RWPE2 (cell line): ENCODE data around the gene AKAP11.

Source experiments
- ATAC-seq: fragments of 200-7000 bp; cut with Tn5 transposase; 3 replicates; pipeline ENCODE4 v1.9.1; 2021; ENCODE audit warnings: low read depth
- DNase-seq: peaks from one replicate; pipeline ENCODE4 v3.0.0-alpha.2; 2020; ENCODE audit warnings: low spot score
- H3K27ac ChIP-seq: fragments of 450-650 bp; 2 replicates; pipeline ENCODE4 v1.5.1; 2017; ENCODE audit warnings: mild to moderate bottlenecking; ENCODE audit not compliant: poor library complexity, severe bottlenecking
- H3K27me3 ChIP-seq: fragments of 250-450 bp; sonication (Bioruptor Pico); 2 replicates; pipeline ENCODE4 v1.5.1; 2021; ENCODE audit warnings: mild to moderate bottlenecking, moderate library complexity; ENCODE audit not compliant: insufficient read depth, poor library complexity, severe bottlenecking
- H3K36me3 ChIP-seq: fragments of 250-450 bp; sonication (Bioruptor Pico); 2 replicates; pipeline ENCODE4 v1.5.1; 2020; ENCODE audit warnings: low read depth, mild to moderate bottlenecking, moderate library complexity
- H3K4me1 ChIP-seq: fragments of 250-450 bp; sonication (Bioruptor Pico); 2 replicates; pipeline ENCODE4 v1.5.1; 2021; ENCODE audit warnings: mild to moderate bottlenecking, moderate library complexity; ENCODE audit not compliant: insufficient read depth, poor library complexity, severe bottlenecking
- H3K4me3 ChIP-seq: fragments of 250-450 bp; sonication (Bioruptor Pico); 2 replicates; pipeline ENCODE4 v1.5.1; 2021; ENCODE audit warnings: mild to moderate bottlenecking, moderate library complexity; ENCODE audit not compliant: severe bottlenecking
- H3K9me3 ChIP-seq: fragments of 250-450 bp; sonication (Bioruptor Pico); 2 replicates; pipeline ENCODE4 v1.5.1; 2021; ENCODE audit warnings: mild to moderate bottlenecking, moderate library complexity; ENCODE audit not compliant: severe bottlenecking
- TF ChIP-seq, protein P1 (sequence below): fragments of 450-650 bp; IDR thresholded peaks from one replicate; pipeline ENCODE4 v1.5.1; 2017; ENCODE audit warnings: mild to moderate bottlenecking, moderate library complexity; ENCODE audit not compliant: poor library complexity, severe bottlenecking

Gene AKAP11

DNA sequence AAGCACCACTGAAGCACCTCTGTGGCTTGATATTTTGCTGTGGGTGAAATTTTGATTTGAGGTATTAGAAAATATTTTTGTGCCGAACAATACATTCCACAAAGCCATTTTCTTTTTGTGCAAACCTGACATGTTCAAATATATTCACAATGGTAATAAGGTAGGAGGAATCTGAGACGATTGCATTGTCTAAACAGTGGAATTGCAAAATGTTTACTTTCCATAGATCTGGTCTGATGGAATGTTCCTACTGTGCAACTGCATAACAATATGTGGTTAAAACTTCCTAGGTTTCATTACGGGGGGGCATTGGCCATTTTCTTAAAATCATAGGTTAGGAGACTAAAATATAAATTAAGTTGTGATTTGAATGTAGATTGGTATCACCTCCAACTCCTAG is 42.7 kb upstream of the AKAP11 start:
- TF ChIP-seq, protein P1, sequence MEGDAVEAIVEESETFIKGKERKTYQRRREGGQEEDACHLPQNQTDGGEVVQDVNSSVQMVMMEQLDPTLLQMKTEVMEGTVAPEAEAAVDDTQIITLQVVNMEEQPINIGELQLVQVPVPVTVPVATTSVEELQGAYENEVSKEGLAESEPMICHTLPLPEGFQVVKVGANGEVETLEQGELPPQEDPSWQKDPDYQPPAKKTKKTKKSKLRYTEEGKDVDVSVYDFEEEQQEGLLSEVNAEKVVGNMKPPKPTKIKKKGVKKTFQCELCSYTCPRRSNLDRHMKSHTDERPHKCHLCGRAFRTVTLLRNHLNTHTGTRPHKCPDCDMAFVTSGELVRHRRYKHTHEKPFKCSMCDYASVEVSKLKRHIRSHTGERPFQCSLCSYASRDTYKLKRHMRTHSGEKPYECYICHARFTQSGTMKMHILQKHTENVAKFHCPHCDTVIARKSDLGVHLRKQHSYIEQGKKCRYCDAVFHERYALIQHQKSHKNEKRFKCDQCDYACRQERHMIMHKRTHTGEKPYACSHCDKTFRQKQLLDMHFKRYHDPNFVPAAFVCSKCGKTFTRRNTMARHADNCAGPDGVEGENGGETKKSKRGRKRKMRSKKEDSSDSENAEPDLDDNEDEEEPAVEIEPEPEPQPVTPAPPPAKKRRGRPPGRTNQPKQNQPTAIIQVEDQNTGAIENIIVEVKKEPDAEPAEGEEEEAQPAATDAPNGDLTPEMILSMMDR, result no peak
- Histone ChIP-seq H3K9me3 (no peaks in the 10 kb centered on the region), H3K27ac (no peak overlapping the region), H3K4me3 (no peak overlapping the region), H3K36me3 (peaks cover 38% of the 10 kb centered on the region), H3K27me3 (no peaks in the 10 kb centered on the region), H3K4me1 (peaks cover 9% of the 10 kb centered on the region)
- ATAC-seq (peak; percentile 49; the same call in 2 of the 3 replicates), DNase-seq (no peak)

DNA sequence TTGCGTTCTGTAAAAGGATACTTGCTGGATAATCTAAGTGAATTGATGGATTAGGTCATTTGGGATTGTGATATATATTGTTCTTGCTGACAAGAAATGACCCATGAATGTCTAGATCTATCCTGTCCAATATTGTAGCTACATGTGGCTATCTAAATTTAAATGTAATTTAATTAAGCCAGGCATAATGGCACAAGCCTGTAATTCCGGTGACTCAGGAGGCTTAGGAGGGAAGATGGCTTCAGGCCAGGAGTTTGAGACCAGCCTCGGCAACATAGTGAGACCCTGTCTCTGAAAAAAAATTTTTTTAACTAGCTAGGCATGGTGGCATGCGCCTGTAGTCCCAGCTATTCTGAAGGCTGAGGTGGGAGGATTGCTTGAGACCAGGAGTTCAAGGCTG is 39.3 kb upstream of the AKAP11 start:
- TF ChIP-seq, protein P1, result no peak
- Histone ChIP-seq H3K9me3 (no peaks in the 10 kb centered on the region), H3K36me3 (peaks cover 29% of the 10 kb centered on the region), H3K4me1 (peaks cover 9% of the 10 kb centered on the region), H3K27me3 (no peaks in the 10 kb centered on the region), H3K4me3 (no peak overlapping the region), H3K27ac (no peak overlapping the region)
- DNase-seq, result no peak
- ATAC-seq, result no peak

DNA sequence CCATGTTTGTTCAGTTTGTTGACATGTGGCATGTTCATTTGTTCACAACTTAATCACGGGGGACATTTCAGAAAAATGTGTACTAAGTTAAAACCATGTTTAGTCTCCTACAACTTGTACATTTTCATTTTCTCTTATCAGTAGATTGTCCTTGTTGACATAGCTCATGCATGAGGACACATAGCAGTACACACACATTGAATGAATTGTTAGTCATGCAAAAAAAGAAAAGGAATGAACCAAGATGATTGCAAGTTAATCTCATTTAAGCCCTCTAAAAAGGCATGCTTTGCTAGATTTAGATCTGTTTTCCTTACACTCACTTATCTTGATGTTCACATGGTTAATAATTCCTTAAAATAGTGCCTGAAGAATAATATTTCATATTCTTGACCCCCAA is 38.2 kb upstream of the AKAP11 start:
- H3K27ac ChIP-seq, result no peak overlapping the region
- no peak overlapping the region for H3K4me3 ChIP-seq
- no peaks in the 10 kb centered on the region for H3K27me3 ChIP-seq
- TF ChIP-seq, protein P1, result no peak
- no peak for ATAC-seq
- no peak for DNase-seq
- H3K4me1 ChIP-seq, result peaks cover 8% of the 10 kb centered on the region
- peaks cover 26% of the 10 kb centered on the region for H3K36me3 ChIP-seq
- H3K9me3 ChIP-seq, result no peaks in the 10 kb centered on the region

DNA sequence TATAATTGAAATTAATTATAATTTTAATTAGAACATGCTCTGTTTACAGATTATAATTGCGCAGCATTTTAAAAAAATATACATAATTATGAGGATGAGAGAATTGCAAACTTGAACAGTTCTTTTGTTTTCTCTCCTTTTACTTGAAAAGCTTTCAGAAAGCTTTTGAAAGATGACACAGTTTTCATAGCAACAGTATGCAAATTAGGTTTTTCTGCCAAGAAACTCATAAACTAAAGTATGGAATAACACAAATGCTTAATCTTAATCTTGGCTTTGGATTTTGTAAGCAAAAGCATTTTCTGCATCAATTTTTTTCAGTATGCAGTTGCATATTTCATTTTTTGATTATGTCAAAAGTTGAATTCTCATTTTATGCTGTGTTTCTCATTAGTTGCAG is 32.8 kb upstream of the AKAP11 start:
- H3K4me1 ChIP-seq, result no peaks in the 10 kb centered on the region
- H3K27ac ChIP-seq, result no peak overlapping the region
- H3K4me3 ChIP-seq, result no peak overlapping the region
- ATAC-seq (no peak), DNase-seq (no peak)
- H3K27me3 ChIP-seq, result no peaks in the 10 kb centered on the region
- TF ChIP-seq, protein P1, result no peak
- peaks cover 14% of the 10 kb centered on the region for H3K36me3 ChIP-seq
- H3K9me3 ChIP-seq, result no peaks in the 10 kb centered on the region

DNA sequence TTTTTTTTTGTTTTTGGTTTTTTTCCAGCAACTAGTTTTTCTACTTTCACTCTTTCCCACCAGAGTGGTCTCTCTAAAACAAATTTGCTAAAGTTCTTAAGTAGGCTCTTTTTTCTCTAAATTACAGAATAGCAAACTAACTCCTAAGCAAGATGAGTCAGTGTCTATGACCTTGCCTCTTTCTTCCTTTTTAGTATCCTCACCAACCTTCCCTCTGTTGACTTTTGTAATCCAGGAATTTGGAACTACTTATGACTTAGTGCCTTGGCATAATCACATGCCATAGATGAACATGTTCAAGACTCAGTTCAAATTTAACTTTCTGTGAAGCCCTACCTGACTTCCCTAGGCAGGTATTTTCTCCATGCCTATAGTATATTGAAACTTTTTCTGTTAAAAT is 32.3 kb upstream of the AKAP11 start:
- Histone ChIP-seq H3K4me3 (no peak overlapping the region), H3K4me1 (no peaks in the 10 kb centered on the region), H3K27ac (no peak overlapping the region), H3K27me3 (no peaks in the 10 kb centered on the region), H3K36me3 (peaks cover 14% of the 10 kb centered on the region), H3K9me3 (no peaks in the 10 kb centered on the region)
- ATAC-seq (peak; percentile 35; the same call in 1 of the 3 replicates), DNase-seq (no peak)
- TF ChIP-seq, protein P1, result no peak
